H9 (cell line): ENCODE results near the gene APOBEC4. TPM values are rescaled to one million over a fixed set of nuclear protein-coding genes. Genes with fewer than 3 reads are reported as not detected.

Source experiments
- DNase-seq: peaks from one replicate; pipeline ENCODE4 v3.0.0-alpha.2; 2017
- H2AFZ ChIP-seq: one replicate; pipeline ENCODE4 v1.6.1; 2013; ENCODE audit warnings: mild to moderate bottlenecking, low read length, control low read depth, moderate library complexity
- H2AK5ac ChIP-seq: 2 replicates; pipeline ENCODE4 v1.6.1; 2013; ENCODE audit warnings: low read length, control low read depth, mixed read lengths; ENCODE audit not compliant: insufficient read length
- H2BK120ac ChIP-seq: one replicate; pipeline ENCODE4 v1.6.1; 2013; ENCODE audit warnings: low read depth, mild to moderate bottlenecking, low read length, control low read depth, inconsistent platforms; ENCODE audit not compliant: poor library complexity, severe bottlenecking
- H2BK12ac ChIP-seq: 2 replicates; pipeline ENCODE4 v1.6.1; 2013; ENCODE audit warnings: low read length, control low read depth, mixed read lengths, low read depth; ENCODE audit not compliant: insufficient read length
- H2BK15ac ChIP-seq: 2 replicates; pipeline ENCODE4 v1.6.1; 2013; ENCODE audit warnings: low read depth, low read length, control low read depth
- H2BK20ac ChIP-seq: one replicate; pipeline ENCODE4 v1.6.1; 2013; ENCODE audit warnings: low read depth, mild to moderate bottlenecking, low read length, control low read depth, inconsistent platforms; ENCODE audit not compliant: poor library complexity, severe bottlenecking
- H2BK5ac ChIP-seq: 2 replicates; pipeline ENCODE4 v1.6.1; 2013; ENCODE audit warnings: low read length, control low read depth, mixed read lengths; ENCODE audit not compliant: insufficient read length
- H3K14ac ChIP-seq: 2 replicates; pipeline ENCODE4 v1.6.1; 2013; ENCODE audit warnings: low read length, control low read depth; ENCODE audit not compliant: insufficient read depth
- H3K18ac ChIP-seq: 2 replicates; pipeline ENCODE4 v1.6.1; 2013; ENCODE audit warnings: low read depth, mild to moderate bottlenecking, mixed read lengths, low read length, control low read depth; ENCODE audit not compliant: insufficient read length
- H3K23ac ChIP-seq: 2 replicates; pipeline ENCODE4 v1.6.1; 2013; ENCODE audit warnings: low read length, control low read depth, mixed read lengths, low read depth; ENCODE audit not compliant: insufficient read length
- H3K23me2 ChIP-seq: 2 replicates; pipeline ENCODE4 v1.6.1; 2013; ENCODE audit warnings: low read depth, mild to moderate bottlenecking, mixed read lengths, low read length, control low read depth; ENCODE audit not compliant: insufficient read length, poor library complexity, severe bottlenecking
- H3K27ac ChIP-seq: 2 replicates; pipeline ENCODE4 v1.5.1; 2013; ENCODE audit warnings: low read length, control low read depth, mixed read lengths, low read depth; ENCODE audit not compliant: insufficient read length
- H3K27me3 ChIP-seq: 2 replicates; pipeline ENCODE4 v1.6.1; 2013; ENCODE audit warnings: low read length, control low read depth, inconsistent platforms; ENCODE audit not compliant: insufficient read depth
- H3K4ac ChIP-seq: 2 replicates; pipeline ENCODE4 v1.6.1; 2013; ENCODE audit warnings: low read depth, mild to moderate bottlenecking, control low read depth, inconsistent platforms, low read length, moderate library complexity
- H3K4me1 ChIP-seq: 2 replicates; pipeline ENCODE4 v1.6.1; 2013; ENCODE audit warnings: low read length, control low read depth, inconsistent platforms; ENCODE audit not compliant: insufficient read depth
- H3K4me2 ChIP-seq: 2 replicates; pipeline ENCODE4 v1.6.1; 2013; ENCODE audit warnings: low read length, control low read depth, mixed read lengths; ENCODE audit not compliant: insufficient read length, insufficient read depth
- H3K56ac ChIP-seq: 2 replicates; pipeline ENCODE4 v1.6.1; 2013; ENCODE audit warnings: low read depth, mild to moderate bottlenecking, mixed read lengths, low read length, control low read depth; ENCODE audit not compliant: insufficient read length
- H3K79me1 ChIP-seq: 2 replicates; pipeline ENCODE4 v1.6.1; 2013; ENCODE audit warnings: low read depth, mild to moderate bottlenecking, moderate library complexity, low read length, control low read depth, inconsistent platforms; ENCODE audit not compliant: insufficient read depth, poor library complexity, severe bottlenecking
- H3K79me2 ChIP-seq: 2 replicates; pipeline ENCODE4 v1.6.1; 2013; ENCODE audit warnings: low read length, control low read depth, inconsistent platforms; ENCODE audit not compliant: insufficient read depth
- H3K9ac ChIP-seq: 2 replicates; pipeline ENCODE4 v1.6.1; 2013; ENCODE audit warnings: low read length, control low read depth, mixed read lengths; ENCODE audit not compliant: insufficient read length; ENCODE audit errors: extremely low read depth
- H3K9me3 ChIP-seq: one replicate; pipeline ENCODE4 v1.6.1; 2013; ENCODE audit warnings: low read depth, low read length, inconsistent platforms; ENCODE audit not compliant: control insufficient read depth
- H3T11ph ChIP-seq: one replicate; pipeline ENCODE4 v1.6.1; 2013; ENCODE audit warnings: mild to moderate bottlenecking, low read length, control low read depth, inconsistent platforms
- H4K20me1 ChIP-seq: one replicate; pipeline ENCODE4 v1.6.1; 2013; ENCODE audit not compliant: control insufficient read depth, insufficient read length, insufficient read depth
- H4K5ac ChIP-seq: 2 replicates; pipeline ENCODE4 v1.6.1; 2013; ENCODE audit warnings: low read depth, mild to moderate bottlenecking, mixed read lengths, low read length, control low read depth; ENCODE audit not compliant: insufficient read length
- H4K8ac ChIP-seq: replicated peaks from 2 replicates; pipeline ENCODE4 v1.6.1; 2013; ENCODE audit warnings: low read length, control low read depth, mixed read lengths, low read depth; ENCODE audit not compliant: insufficient read length
- H4K91ac ChIP-seq: 2 replicates; pipeline ENCODE4 v1.6.1; 2013; ENCODE audit warnings: low read depth, mild to moderate bottlenecking, moderate library complexity, mixed read lengths, low read length, control low read depth; ENCODE audit not compliant: insufficient read length
- H3K27ac Mint-ChIP-seq, 3 experiments: 2 replicates in 2 of 3; 3 replicates in 1 of 3; pipeline ENCODE4 v1.8.0; 2020 to 2021; ENCODE audit warnings: mixed read lengths in 3 of 3, mild to moderate bottlenecking in 1 of 3, moderate library complexity in 1 of 3
- H3K27me3 Mint-ChIP-seq: 2 replicates; pipeline ENCODE4 v1.8.0; 2021; ENCODE audit warnings: low read depth, mild to moderate bottlenecking, moderate library complexity, mixed read lengths
- H3K36me3 Mint-ChIP-seq, 3 experiments: 2 replicates in 2 of 3; 3 replicates in 1 of 3; pipeline ENCODE4 v1.8.0; 2020 to 2021; ENCODE audit warnings: low read depth in 3 of 3, mixed read lengths in 3 of 3; ENCODE audit not compliant: insufficient read depth in 1 of 3
- H3K4me1 Mint-ChIP-seq, 2 experiments: 2 replicates each; pipeline ENCODE4 v1.8.0; 2020; ENCODE audit warnings: mixed read lengths in 2 of 2
- H3K4me3 Mint-ChIP-seq, 2 experiments: 2 replicates in 1 of 2; 3 replicates in 1 of 2; pipeline ENCODE4 v1.8.0; 2020 to 2021; ENCODE audit warnings: mild to moderate bottlenecking in 2 of 2, mixed read lengths in 2 of 2, moderate library complexity in 1 of 2
- H3K9me3 Mint-ChIP-seq, 2 experiments: 2 replicates in 1 of 2; 3 replicates in 1 of 2; pipeline ENCODE4 v1.8.0; 2020; ENCODE audit warnings: mild to moderate bottlenecking in 2 of 2, mixed read lengths in 2 of 2, moderate library complexity in 1 of 2
- WGBS: extraction: QIAGEN DNeasy Blood & Tissue Kit; methylation state at CpG from one replicate; pipeline ENCODE4 v1.1.7; 2013; ENCODE audit warnings: missing lambda C conversion rate, low lambda C conversion rate, mixed read lengths; ENCODE audit not compliant: insufficient read length; ENCODE audit errors: extremely low coverage; 5-methylcytosine and 5-hydroxymethylcytosine counted together
- total RNA-seq: library from RNA; stranded (reverse); gene quantifications from 2 replicates; pipeline ENCODE4 v1.2.1, GENCODE V29; 2021
- TF ChIP-seq, protein P1 (sequence below): fragments of 200-600 bp; sonication (generic); conservative IDR thresholded peaks from 3 replicates; pipeline ENCODE4 v1.8.0; 2021; ENCODE audit warnings: antibody characterized with exemption, mild to moderate bottlenecking

APOBEC4 gene
- total RNA-seq, 1 experiment from 2014 or later = not detected

DNA sequence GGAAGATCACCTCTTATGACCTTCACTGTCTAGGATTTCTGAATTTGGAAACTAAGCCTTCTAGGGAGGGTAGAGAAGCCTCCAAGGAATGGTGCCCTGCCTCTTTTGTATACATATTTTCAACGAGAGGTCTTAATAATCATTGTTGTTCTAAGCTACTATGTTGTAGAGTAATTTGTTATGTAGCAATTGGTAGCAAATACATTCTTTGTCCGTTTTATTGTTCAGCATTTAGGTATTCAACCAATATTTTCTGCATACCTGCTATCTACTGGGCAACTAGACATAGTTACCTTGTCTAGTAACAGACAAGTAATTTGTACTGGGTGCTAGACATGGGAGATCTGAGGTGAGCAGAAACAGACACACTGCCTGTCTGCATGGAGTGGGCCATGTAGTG is 42.1 kb downstream of the APOBEC4 start:
- H3T11ph ChIP-seq = no peak overlapping the region
- no peak overlapping the region for H3K9ac ChIP-seq
- no peak overlapping the region for H3K23ac ChIP-seq
- no peak overlapping the region for H2BK20ac ChIP-seq
- H2BK12ac ChIP-seq = no peak overlapping the region
- no peaks in the 10 kb centered on the region for H3K4me1 ChIP-seq
- Mint-ChIP-seq H3K4me1 (peaks cover 2 to 4% of the 10 kb centered on the region in 2 experiments; a peak in 3 of 4 replicates), H3K4me3 (no peak overlapping the region), H3K27ac (no peak overlapping the region), H3K27me3 (peaks cover 3% of the 10 kb centered on the region), H3K9me3 (peaks cover 4% of the 10 kb centered on the region in 2 experiments; a peak in 4 of 5 replicates), H3K36me3 (peaks cover 0 to 8% (median 2%) of the 10 kb centered on the region in 3 experiments; a peak in 2 of 7 replicates)
- H4K5ac ChIP-seq = no peak overlapping the region
- no peak overlapping the region for H3K27ac ChIP-seq
- no peak overlapping the region for H4K8ac ChIP-seq
- no peaks in the 10 kb centered on the region for H3K23me2 ChIP-seq
- no peak overlapping the region for H3K56ac ChIP-seq
- no peak overlapping the region for H3K4me2 ChIP-seq
- no peak overlapping the region for H2BK120ac ChIP-seq
- TF ChIP-seq, protein P1, sequence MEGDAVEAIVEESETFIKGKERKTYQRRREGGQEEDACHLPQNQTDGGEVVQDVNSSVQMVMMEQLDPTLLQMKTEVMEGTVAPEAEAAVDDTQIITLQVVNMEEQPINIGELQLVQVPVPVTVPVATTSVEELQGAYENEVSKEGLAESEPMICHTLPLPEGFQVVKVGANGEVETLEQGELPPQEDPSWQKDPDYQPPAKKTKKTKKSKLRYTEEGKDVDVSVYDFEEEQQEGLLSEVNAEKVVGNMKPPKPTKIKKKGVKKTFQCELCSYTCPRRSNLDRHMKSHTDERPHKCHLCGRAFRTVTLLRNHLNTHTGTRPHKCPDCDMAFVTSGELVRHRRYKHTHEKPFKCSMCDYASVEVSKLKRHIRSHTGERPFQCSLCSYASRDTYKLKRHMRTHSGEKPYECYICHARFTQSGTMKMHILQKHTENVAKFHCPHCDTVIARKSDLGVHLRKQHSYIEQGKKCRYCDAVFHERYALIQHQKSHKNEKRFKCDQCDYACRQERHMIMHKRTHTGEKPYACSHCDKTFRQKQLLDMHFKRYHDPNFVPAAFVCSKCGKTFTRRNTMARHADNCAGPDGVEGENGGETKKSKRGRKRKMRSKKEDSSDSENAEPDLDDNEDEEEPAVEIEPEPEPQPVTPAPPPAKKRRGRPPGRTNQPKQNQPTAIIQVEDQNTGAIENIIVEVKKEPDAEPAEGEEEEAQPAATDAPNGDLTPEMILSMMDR = no peak
- no peaks in the 10 kb centered on the region for H3K27me3 ChIP-seq
- H2BK5ac ChIP-seq = no peak overlapping the region
- H3K4ac ChIP-seq = no peak overlapping the region
- H2AK5ac ChIP-seq = no peak overlapping the region
- H3K9me3 ChIP-seq = no peaks in the 10 kb centered on the region
- WGBS = no CpG with 5 or more reads among the region's 2 CpGs
- no peaks in the 10 kb centered on the region for H4K20me1 ChIP-seq
- no peak overlapping the region for H3K14ac ChIP-seq
- no peak overlapping the region for H3K18ac ChIP-seq
- no peak overlapping the region for H2BK15ac ChIP-seq
- no peak overlapping the region for H4K91ac ChIP-seq
- DNase-seq = no peak
- H2AFZ ChIP-seq = no peak overlapping the region
- no peaks in the 10 kb centered on the region for H3K79me2 ChIP-seq
- H3K79me1 ChIP-seq = no peaks in the 10 kb centered on the region
